Spinal cord (tissue), 10 donors: ENCODE results near the gene MYO7A. TPM values are rescaled to one million over a fixed set of nuclear protein-coding genes. Genes with fewer than 3 reads are reported as not detected.

Experiments
- DNase-seq, 6 donors: peaks; one replicate each; pipeline versions ENCODE4 v3.0.0 to v3.0.0-alpha.2; 2013 to 2015; ENCODE audit warnings: low spot score in 6 of 6, low read depth in 4 of 6
- H3K27ac ChIP-seq: one replicate; pipeline ENCODE4 v1.5.1; 2013; ENCODE audit warnings: low read depth, low read length, control low read depth
- H3K27me3 ChIP-seq: one replicate; pipeline ENCODE4 v1.6.1; 2013; ENCODE audit warnings: low read length; ENCODE audit not compliant: control insufficient read depth, insufficient read depth
- H3K36me3 ChIP-seq: one replicate; pipeline ENCODE4 v1.6.1; 2013; ENCODE audit warnings: low read length; ENCODE audit not compliant: control insufficient read depth, insufficient read depth
- H3K4me1 ChIP-seq: one replicate; pipeline ENCODE4 v1.6.1; 2013; ENCODE audit warnings: low read length; ENCODE audit not compliant: control insufficient read depth, insufficient read depth
- H3K4me3 ChIP-seq: one replicate; pipeline ENCODE4 v1.5.1; 2013; ENCODE audit warnings: low read depth, low read length, control low read depth
- H3K9me3 ChIP-seq: one replicate; pipeline ENCODE4 v1.6.1; 2013; ENCODE audit warnings: low read length; ENCODE audit not compliant: control insufficient read depth, insufficient read depth
- WGBS: methylation state at CpG from one replicate; pipeline ENCODE4 v1.1.5; 2013; ENCODE audit warnings: missing lambda C conversion rate; ENCODE audit not compliant: insufficient coverage; 5-methylcytosine and 5-hydroxymethylcytosine counted together
- polyA plus RNA-seq, 2 donors: library from polyadenylated mRNA; unstranded; fragments of 120-200 nt; gene quantifications; one replicate each; pipeline ENCODE4 v1.2.1, GENCODE V29; 2013; ENCODE audit not compliant: insufficient read length in 2 of 2
- total RNA-seq, 2 donors: library from RNA; depleted of rRNA in 1 of 2; stranded (reverse); fragments of 120-200 nt in 1 of 2; fragments of >200 nt in 1 of 2; gene quantifications; one replicate each; pipeline versions ENCODE4 v1.2.3 to v1.2.4, GENCODE V29; 2013 to 2014
- donor health status: healthy.

MYO7A gene
- total and polyA plus RNA-seq, 4 donors, result 3.0 to 6.0 (median 4.2) TPM

DNA sequence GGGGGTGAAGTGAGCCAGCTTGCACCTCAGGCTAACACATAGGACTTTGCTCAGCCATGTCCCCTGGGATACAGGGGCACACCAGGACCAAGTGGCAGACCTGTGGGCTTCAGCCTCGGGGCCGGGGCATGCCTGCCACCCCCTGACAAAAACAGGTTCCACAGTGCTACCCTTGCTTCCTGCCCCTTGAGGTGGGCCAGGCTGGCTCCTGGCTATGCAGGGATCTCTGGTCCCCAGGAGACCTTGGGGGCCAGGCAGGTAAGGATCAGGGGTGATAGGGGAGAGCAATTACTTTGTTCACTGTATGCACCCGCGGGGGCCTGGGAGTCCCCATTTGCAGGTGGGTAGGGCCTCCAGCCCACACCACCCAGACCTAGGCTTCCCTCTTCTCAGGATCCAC, 2.4 kb upstream of the MYO7A start:
- WGBS, result 70% methylated on average over 3 of the region's 4 CpGs
- Histone ChIP-seq H3K9me3 (no peaks in the 10 kb centered on the region), H3K27me3 (no peaks in the 10 kb centered on the region), H3K4me1 (peaks cover 37% of the 10 kb centered on the region), H3K36me3 (peaks cover 54% of the 10 kb centered on the region), H3K27ac (no peak overlapping the region), H3K4me3 (no peak overlapping the region)
- no peak for DNase-seq

DNA sequence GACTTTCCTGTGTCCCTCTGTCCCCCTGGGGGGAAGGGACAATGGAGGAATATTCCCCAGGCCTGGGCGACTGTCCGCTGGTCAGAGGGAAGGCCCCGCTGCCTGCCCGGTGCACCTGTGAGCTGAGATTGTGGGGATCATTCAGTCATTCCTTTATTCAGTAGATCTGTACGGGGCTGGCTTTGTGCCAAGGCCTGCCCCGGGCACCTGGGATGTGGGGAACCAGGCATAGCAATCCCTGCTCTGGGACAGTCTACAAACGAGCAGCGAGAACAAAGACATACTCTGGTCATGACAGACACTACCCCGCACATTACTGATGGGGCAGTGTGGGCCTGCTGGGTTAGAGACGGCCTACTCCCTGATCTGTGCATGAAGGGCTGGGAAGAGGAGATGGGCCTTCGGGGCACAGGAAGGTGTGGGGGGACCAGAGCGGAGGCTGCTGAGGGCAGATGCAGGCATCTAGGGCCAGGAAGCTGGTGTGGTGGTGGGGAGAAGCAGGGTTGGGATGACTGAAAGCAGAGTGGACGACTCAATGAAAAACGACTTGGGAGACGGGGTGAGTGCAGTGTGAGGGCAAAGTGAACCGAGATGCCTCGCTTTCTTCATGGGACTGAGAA, 1.8 kb upstream of the MYO7A start:
- no peak overlapping the region for H3K4me3 ChIP-seq
- peak in 1 of 6 donors; percentile 7 for DNase-seq
- no peaks in the 10 kb centered on the region for H3K9me3 ChIP-seq
- 67% methylated on average over 17 of the region's 17 CpGs for WGBS
- no peak overlapping the region for H3K27ac ChIP-seq
- peaks cover 48% of the 10 kb centered on the region for H3K36me3 ChIP-seq
- H3K4me1 ChIP-seq, result peaks cover 43% of the 10 kb centered on the region
- no peaks in the 10 kb centered on the region for H3K27me3 ChIP-seq

DNA sequence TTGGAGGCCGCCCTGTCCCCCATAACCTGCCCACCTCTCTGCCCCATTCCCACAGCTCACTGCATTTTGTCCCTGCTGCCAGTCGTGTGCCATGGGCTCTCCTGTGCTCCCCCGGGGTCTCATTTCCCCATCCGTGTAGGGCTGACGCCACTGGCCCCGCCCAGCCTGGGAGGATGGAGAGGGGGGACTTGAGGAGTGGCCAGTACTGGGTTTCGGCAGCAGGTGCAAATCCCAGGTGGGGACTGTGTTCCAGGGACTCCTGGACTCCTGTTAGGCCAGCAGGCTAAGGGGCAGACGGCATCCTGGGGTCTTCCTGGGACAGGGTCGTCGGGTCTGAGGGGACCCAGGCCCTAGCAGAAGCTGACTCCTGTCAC, 1.2 kb upstream of the MYO7A start:
- no peak for DNase-seq
- H3K36me3 ChIP-seq, result peaks cover 43% of the 10 kb centered on the region
- 20% methylated on average over 9 of the region's 10 CpGs for WGBS
- H3K27ac ChIP-seq, result no peak overlapping the region
- H3K9me3 ChIP-seq, result no peaks in the 10 kb centered on the region
- H3K4me3 ChIP-seq, result peak overlapping the region; percentile 54
- peaks cover 49% of the 10 kb centered on the region for H3K4me1 ChIP-seq
- H3K27me3 ChIP-seq, result no peaks in the 10 kb centered on the region

GRCh38 chr11:77127235-77127911, 673 bp upstream of the MYO7A start:
- Histone ChIP-seq H3K4me1 (peaks cover 49% of the 10 kb centered on the region), H3K27ac (no peak overlapping the region), H3K27me3 (no peaks in the 10 kb centered on the region), H3K36me3 (peaks cover 37% of the 10 kb centered on the region), H3K4me3 (peak overlapping the region; percentile 54), H3K9me3 (no peaks in the 10 kb centered on the region)
- DNase-seq, result peak in 3 of 6 donors; percentile 44 to 91 (median 82)
- under 1% methylated on average over 26 of the region's 27 CpGs for WGBS

DNA sequence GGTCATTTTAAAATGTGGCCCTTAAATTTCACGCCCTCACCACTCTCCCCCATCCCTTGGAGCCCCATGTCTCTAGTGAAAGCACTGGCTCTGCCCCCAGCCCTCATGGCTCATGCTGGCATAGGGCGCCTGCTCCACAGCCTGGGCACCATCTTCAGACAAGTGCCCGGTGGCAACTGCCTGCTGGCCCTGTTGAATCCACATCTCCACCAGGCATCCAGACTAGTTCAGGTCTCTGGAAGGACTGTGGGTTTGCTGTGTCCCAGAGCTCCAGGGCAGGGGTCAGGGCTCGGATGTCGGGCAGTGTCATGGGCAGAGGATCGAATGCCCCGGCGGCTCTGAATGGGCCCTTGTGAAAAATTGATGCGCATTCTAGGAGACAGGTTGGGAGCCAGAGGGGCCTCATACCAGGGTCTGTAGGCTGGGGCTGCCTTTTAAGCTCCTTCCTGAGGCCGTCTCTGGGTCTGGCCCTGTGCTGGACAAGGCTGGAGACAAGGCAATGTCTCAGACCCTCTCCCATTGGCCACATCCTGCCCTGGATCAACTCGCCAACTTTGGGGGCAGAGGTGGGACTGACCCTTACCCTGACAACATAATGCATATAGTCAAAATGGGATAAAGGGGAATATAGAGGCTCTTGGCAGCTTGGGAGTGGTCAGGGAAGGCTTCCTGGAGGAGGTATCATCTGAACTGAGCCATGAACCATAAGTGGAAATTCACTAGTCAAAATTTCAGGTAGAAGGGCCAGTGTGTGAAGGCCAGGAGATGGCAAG, 1.2 kb downstream of the MYO7A start:
- WGBS, result 81% methylated on average over 10 of the region's 11 CpGs
- Histone ChIP-seq H3K9me3 (no peaks in the 10 kb centered on the region), H3K4me1 (peaks cover 49% of the 10 kb centered on the region), H3K27ac (no peak overlapping the region), H3K36me3 (peaks cover 19% of the 10 kb centered on the region), H3K4me3 (no peak overlapping the region), H3K27me3 (no peaks in the 10 kb centered on the region)
- no peak for DNase-seq

DNA sequence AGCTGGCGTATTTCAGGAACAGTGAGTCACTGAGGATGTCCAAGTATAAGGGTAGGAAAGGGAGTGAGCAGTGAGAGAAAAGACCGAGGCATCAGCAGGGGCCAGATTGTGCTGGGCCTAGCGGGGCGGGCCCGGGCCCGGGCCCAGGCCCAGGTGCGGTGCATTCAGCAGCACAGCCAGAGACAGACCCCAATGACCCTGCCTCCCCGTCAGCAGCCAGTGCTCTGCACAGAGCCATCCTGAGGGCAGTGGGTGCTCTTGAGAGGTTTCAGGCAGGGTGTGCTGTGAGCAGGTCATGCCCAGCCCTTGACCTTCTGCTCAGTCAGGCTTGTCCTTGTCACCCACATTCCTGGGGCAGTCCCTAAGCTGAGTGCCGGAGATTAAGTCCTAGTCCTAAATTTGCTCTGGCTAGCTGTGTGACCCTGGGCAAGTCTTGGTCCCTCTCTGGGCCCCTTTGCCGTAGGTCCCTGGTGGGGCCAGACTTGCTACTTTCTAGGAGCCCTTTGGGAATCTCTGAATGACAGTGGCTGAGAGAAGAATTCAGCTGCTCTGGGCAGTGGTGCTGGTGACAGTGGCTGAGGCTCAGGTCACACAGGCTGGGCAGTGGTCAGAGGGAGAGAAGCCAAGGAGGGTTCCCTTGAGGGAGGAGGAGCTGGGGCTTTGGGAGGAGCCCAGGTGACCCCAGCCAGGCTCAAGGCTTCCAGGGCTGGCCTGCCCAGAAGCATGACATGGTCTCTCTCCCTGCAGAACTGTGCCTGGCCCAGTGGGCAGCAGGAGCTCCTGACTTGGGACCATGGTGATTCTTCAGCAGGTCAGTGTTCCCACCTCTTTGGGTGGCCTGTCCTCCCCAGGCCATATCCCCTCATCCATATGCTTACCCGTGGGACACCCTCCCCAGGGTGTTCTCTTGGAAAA, 2.1 kb downstream of the MYO7A start:
- DNase-seq, result no peak
- H3K27ac ChIP-seq, result no peak overlapping the region

GRCh38 chr11:77130763-77131513, 2.9 kb downstream of the MYO7A start:
- peaks cover 5% of the 10 kb centered on the region for H3K36me3 ChIP-seq
- no peak overlapping the region for H3K4me3 ChIP-seq
- H3K27ac ChIP-seq, result no peak overlapping the region
- WGBS, result 41% methylated on average over 6 of the region's 9 CpGs
- no peaks in the 10 kb centered on the region for H3K27me3 ChIP-seq
- no peaks in the 10 kb centered on the region for H3K9me3 ChIP-seq
- H3K4me1 ChIP-seq, result peaks cover 46% of the 10 kb centered on the region
- DNase-seq, result peak in 1 of 6 donors; percentile 65

More for the DNA sequence above, 2.1 kb downstream of the MYO7A start:
- peaks cover 49% of the 10 kb centered on the region for H3K4me1 ChIP-seq
- H3K36me3 ChIP-seq, result peaks cover 10% of the 10 kb centered on the region
- 87% methylated on average over 11 of the region's 11 CpGs for WGBS
- H3K4me3 ChIP-seq, result no peak overlapping the region
- H3K27me3 ChIP-seq, result no peaks in the 10 kb centered on the region
- no peaks in the 10 kb centered on the region for H3K9me3 ChIP-seq

DNA sequence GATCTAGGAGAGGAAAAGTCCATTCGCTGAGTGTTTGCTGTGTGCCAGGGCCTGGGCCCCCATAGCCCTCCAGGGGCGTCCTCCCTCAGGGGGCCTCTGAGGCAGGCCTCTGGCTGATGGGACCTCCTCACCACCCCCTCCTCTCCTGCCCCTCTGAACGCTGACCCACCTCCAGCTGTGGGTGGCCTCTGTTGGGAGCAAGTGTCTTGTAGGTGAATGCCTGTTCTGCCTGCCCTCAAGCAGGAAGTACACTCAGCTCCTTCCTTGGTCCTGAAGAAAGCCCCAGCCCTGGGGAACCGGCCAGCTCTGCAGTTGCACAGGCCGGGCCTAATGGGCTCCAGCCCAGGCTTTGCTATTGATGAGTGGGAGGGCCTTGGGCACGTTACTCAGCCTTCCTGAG, 3.5 kb downstream of the MYO7A start:
- WGBS, result 90% methylated on average over 2 of the region's 6 CpGs
- H3K4me3 ChIP-seq, result no peak overlapping the region
- H3K27me3 ChIP-seq, result no peaks in the 10 kb centered on the region
- peaks cover 40% of the 10 kb centered on the region for H3K4me1 ChIP-seq
- no peak for DNase-seq
- no peaks in the 10 kb centered on the region for H3K36me3 ChIP-seq
- H3K9me3 ChIP-seq, result no peaks in the 10 kb centered on the region
- H3K27ac ChIP-seq, result no peak overlapping the region
